Effector memory CD8-positive, alpha-beta T cell (primary cell): ENCODE data around the gene F8.
A peak's percentile ranks its signal among the peaks of the same experiment; 100 is the strongest.
"Not testable (repeated sequence)": the region's sequence is repeated elsewhere in the genome, so short reads cannot be mapped to it uniquely, and the experiment has no call there.

Experiments used
- ATAC-seq: fragments of 150-1000 bp; cut with Tn5 transposase; replicated peaks from 2 replicates; pipeline ENCODE4 v1.10.0; 2021; ENCODE audit warnings: mild to moderate bottlenecking, moderate library complexity
- DNase-seq, 3 experiments: peaks; one replicate each; pipeline ENCODE4 v3.0.0; 2021
- H3K27ac Mint-ChIP-seq, 2 donors: one replicate each; pipeline ENCODE4 v1.8.0; 2022; ENCODE audit warnings: mild to moderate bottlenecking in 2 of 2, mixed read lengths in 2 of 2, moderate library complexity in 2 of 2
- H3K27me3 Mint-ChIP-seq, 2 donors: one replicate each; pipeline ENCODE4 v1.8.0; 2022; ENCODE audit warnings: mixed read lengths in 2 of 2
- H3K36me3 Mint-ChIP-seq: one replicate; pipeline ENCODE4 v1.8.0; 2022; ENCODE audit warnings: mild to moderate bottlenecking, moderate library complexity, mixed read lengths; ENCODE audit not compliant: insufficient read depth
- H3K4me1 Mint-ChIP-seq, 2 donors: one replicate each; pipeline ENCODE4 v1.8.0; 2022; ENCODE audit warnings: low read depth in 2 of 2, mixed read lengths in 2 of 2
- H3K4me3 Mint-ChIP-seq, 2 donors: one replicate each; pipeline ENCODE4 v1.8.0; 2022; ENCODE audit warnings: mild to moderate bottlenecking in 2 of 2, mixed read lengths in 2 of 2, moderate library complexity in 2 of 2
- H3K9me3 Mint-ChIP-seq, 2 donors: one replicate each; pipeline ENCODE4 v1.8.0; 2022; ENCODE audit warnings: mixed read lengths in 2 of 2

The F8 gene

GRCh38 chrX:155026420-155026726 is 3.9 kb upstream of the F8 start:
- H3K36me3 Mint-ChIP-seq: peaks cover 21% of the 10 kb centered on the region
- peaks cover 7 to 9% of the 10 kb centered on the region in 2 donors for H3K4me1 Mint-ChIP-seq
- H3K4me3 Mint-ChIP-seq: peak overlapping the region; percentile 76 to 84
- H3K27ac Mint-ChIP-seq: peak overlapping the region; percentile 92 to 95
- DNase-seq (no peak), ATAC-seq (no peak)
- no peaks in the 10 kb centered on the region for H3K9me3 Mint-ChIP-seq
- H3K27me3 Mint-ChIP-seq: no peaks in the 10 kb centered on the region

GRCh38 chrX:155023907-155024833 is 1.6 kb upstream of the F8 start:
- DNase-seq (no peak), ATAC-seq (no peak)
- H3K9me3 Mint-ChIP-seq: no peaks in the 10 kb centered on the region
- H3K27ac Mint-ChIP-seq: no peak overlapping the region
- H3K4me3 Mint-ChIP-seq: no peak overlapping the region
- H3K36me3 Mint-ChIP-seq: peaks cover 17% of the 10 kb centered on the region
- H3K4me1 Mint-ChIP-seq: peaks cover 4 to 7% of the 10 kb centered on the region in 2 donors
- H3K27me3 Mint-ChIP-seq: no peaks in the 10 kb centered on the region

GRCh38 chrX:155020591-155020990 is 1.9 kb downstream of the F8 start:
- H3K4me1 Mint-ChIP-seq: no peaks in the 10 kb centered on the region
- DNase-seq: no peak
- H3K27ac Mint-ChIP-seq: no peak overlapping the region
- H3K4me3 Mint-ChIP-seq: no peak overlapping the region
- ATAC-seq: no peak
- no peaks in the 10 kb centered on the region for H3K9me3 Mint-ChIP-seq
- H3K36me3 Mint-ChIP-seq: peaks cover 3% of the 10 kb centered on the region
- H3K27me3 Mint-ChIP-seq: no peaks in the 10 kb centered on the region

- DNase-seq (no peak), ATAC-seq (no peak)
- no peaks in the 10 kb centered on the region for H3K36me3 Mint-ChIP-seq
- H3K4me3 Mint-ChIP-seq: no peak overlapping the region
- no peaks in the 10 kb centered on the region for H3K9me3 Mint-ChIP-seq
- H3K4me1 Mint-ChIP-seq: no peaks in the 10 kb centered on the region
- no peaks in the 10 kb centered on the region for H3K27me3 Mint-ChIP-seq
- no peak overlapping the region for H3K27ac Mint-ChIP-seq
These were observed 12.5 kb downstream of the F8 start for GRCh38 chrX:155009994-155010472.

GRCh38 chrX:155008578-155008977 is 13.9 kb downstream of the F8 start:
- not testable (repeated sequence) for H3K36me3 Mint-ChIP-seq, DNase-seq, H3K27ac Mint-ChIP-seq, H3K9me3 Mint-ChIP-seq, H3K4me1 Mint-ChIP-seq, ATAC-seq, H3K27me3 Mint-ChIP-seq, H3K4me3 Mint-ChIP-seq

- H3K27me3 Mint-ChIP-seq, H3K4me1 Mint-ChIP-seq, H3K36me3 Mint-ChIP-seq, H3K4me3 Mint-ChIP-seq, DNase-seq, ATAC-seq, H3K27ac Mint-ChIP-seq, H3K9me3 Mint-ChIP-seq: not testable (repeated sequence)
These were observed 15.4 kb downstream of the F8 start for GRCh38 chrX:155006913-155007671.

- not testable (repeated sequence) for DNase-seq, H3K4me1 Mint-ChIP-seq, H3K36me3 Mint-ChIP-seq, ATAC-seq, H3K27me3 Mint-ChIP-seq, H3K4me3 Mint-ChIP-seq, H3K9me3 Mint-ChIP-seq, H3K27ac Mint-ChIP-seq
These were observed 16.1 kb downstream of the F8 start for GRCh38 chrX:155006379-155006778.

- ATAC-seq (no peak), DNase-seq (no peak)
- Mint-ChIP-seq H3K27ac (no peak overlapping the region), H3K9me3 (no peaks in the 10 kb centered on the region), H3K4me1 (no peaks in the 10 kb centered on the region), H3K4me3 (no peak overlapping the region), H3K36me3 (no peaks in the 10 kb centered on the region), H3K27me3 (no peaks in the 10 kb centered on the region)
These were observed 17.3 kb downstream of the F8 start for GRCh38 chrX:155005190-155005589.

GRCh38 chrX:155001873-155002272 is 20.6 kb downstream of the F8 start:
- no peak overlapping the region for H3K27ac Mint-ChIP-seq
- no peak overlapping the region for H3K4me3 Mint-ChIP-seq
- no peaks in the 10 kb centered on the region for H3K27me3 Mint-ChIP-seq
- no peaks in the 10 kb centered on the region for H3K9me3 Mint-ChIP-seq
- no peaks in the 10 kb centered on the region for H3K36me3 Mint-ChIP-seq
- ATAC-seq (no peak), DNase-seq (no peak)
- no peaks in the 10 kb centered on the region for H3K4me1 Mint-ChIP-seq

- ATAC-seq (no peak), DNase-seq (no peak)
- H3K27ac Mint-ChIP-seq: no peak overlapping the region
- no peaks in the 10 kb centered on the region for H3K4me1 Mint-ChIP-seq
- H3K27me3 Mint-ChIP-seq: no peaks in the 10 kb centered on the region
- H3K9me3 Mint-ChIP-seq: no peaks in the 10 kb centered on the region
- no peak overlapping the region for H3K4me3 Mint-ChIP-seq
- H3K36me3 Mint-ChIP-seq: no peaks in the 10 kb centered on the region
These were observed 21.7 kb downstream of the F8 start for GRCh38 chrX:155000841-155001240.

GRCh38 chrX:154998204-154998880 is 24.2 kb downstream of the F8 start:
- H3K4me3 Mint-ChIP-seq: no peak overlapping the region
- DNase-seq (no peak), ATAC-seq (no peak)
- H3K27me3 Mint-ChIP-seq: no peaks in the 10 kb centered on the region
- H3K4me1 Mint-ChIP-seq: no peaks in the 10 kb centered on the region
- no peak overlapping the region for H3K27ac Mint-ChIP-seq
- H3K36me3 Mint-ChIP-seq: no peaks in the 10 kb centered on the region
- H3K9me3 Mint-ChIP-seq: no peaks in the 10 kb centered on the region

GRCh38 chrX:154991476-154991875 is 31.0 kb downstream of the F8 start:
- no peak for ATAC-seq
- no peak overlapping the region for H3K4me3 Mint-ChIP-seq
- no peak overlapping the region for H3K27ac Mint-ChIP-seq

GRCh38 chrX:154991039-154991438 is 31.5 kb downstream of the F8 start:
- Mint-ChIP-seq H3K27me3 (peaks cover 0 to 7% of the 10 kb centered on the region in 2 donors), H3K27ac (no peak overlapping the region), H3K4me1 (no peaks in the 10 kb centered on the region), H3K36me3 (no peaks in the 10 kb centered on the region), H3K4me3 (no peak overlapping the region), H3K9me3 (no peaks in the 10 kb centered on the region)
- DNase-seq (no peak), ATAC-seq (no peak)

More at GRCh38 chrX:154991476-154991875, 31.0 kb downstream of the F8 start:
- no peaks in the 10 kb centered on the region for H3K4me1 Mint-ChIP-seq
- H3K27me3 Mint-ChIP-seq: peaks cover 0 to 7% of the 10 kb centered on the region in 2 donors
- no peak for DNase-seq
- H3K9me3 Mint-ChIP-seq: no peaks in the 10 kb centered on the region
- no peaks in the 10 kb centered on the region for H3K36me3 Mint-ChIP-seq
